GM12878 (cell line): ENCODE data around the gene LIPN.

Experiments used
- ATF3 ChIP-seq: IDR thresholded peaks from 2 replicates; pipeline ENCODE4 v1.6.1; 2011; ENCODE audit warnings: low read depth, mild to moderate bottlenecking, low read length, moderate library complexity, borderline replicate concordance; ENCODE audit errors: extremely low read depth
- ATF7 ChIP-seq: fragments of 450-650 bp; IDR thresholded peaks from 2 replicates; pipeline ENCODE4 v1.6.1; 2016; ENCODE audit warnings: low read depth, mild to moderate bottlenecking
- CBFB ChIP-seq: IDR thresholded peaks from 2 replicates; pipeline ENCODE4 v1.6.1; 2016; ENCODE audit warnings: antibody characterized with exemption, low read depth
- CBX3 ChIP-seq: fragments of 200-600 bp; sonication (generic); IDR thresholded peaks from 2 replicates; pipeline ENCODE4 v1.6.1; 2016; ENCODE audit warnings: low read depth, borderline replicate concordance
- CTCF ChIP-seq, 3 experiments: IDR thresholded peaks in 2 of 3; conservative IDR thresholded peaks in 1 of 3; 2 replicates each; pipeline ENCODE4 v1.5.1; 2011; ENCODE audit warnings: low read depth in 3 of 3, low read length in 3 of 3, mild to moderate bottlenecking in 3 of 3, control low read depth in 2 of 3, moderate library complexity in 2 of 3, inconsistent platforms in 1 of 3, mixed read lengths in 1 of 3; ENCODE audit not compliant: control insufficient read depth in 2 of 3, insufficient read depth in 1 of 3; ENCODE audit errors: extremely low read depth in 1 of 3
- EZH2 ChIP-seq: IDR thresholded peaks from 2 replicates; pipeline ENCODE4 v1.6.1; 2012; ENCODE audit warnings: low read depth, mild to moderate bottlenecking, control low read depth, inconsistent platforms, low read length, borderline replicate concordance; ENCODE audit not compliant: control insufficient read depth
- MTA3 ChIP-seq: IDR thresholded peaks from 2 replicates; pipeline ENCODE4 v1.6.1; 2012; ENCODE audit warnings: low read length, inconsistent platforms, borderline replicate concordance
- POLR2AphosphoS5 ChIP-seq: IDR thresholded peaks from 2 replicates; pipeline ENCODE4 v1.6.1; 2011; ENCODE audit warnings: mild to moderate bottlenecking, low read length, inconsistent platforms
- RFX5 ChIP-seq: IDR thresholded peaks from 2 replicates; pipeline ENCODE4 v1.6.1; 2011; ENCODE audit warnings: low read depth, low read length, improper control_type of control experiment
- SP1 ChIP-seq: IDR thresholded peaks from one replicate; pipeline ENCODE4 v1.6.1; 2011; ENCODE audit warnings: low read depth, low read length
- TCF12 ChIP-seq: IDR thresholded peaks from 2 replicates; pipeline ENCODE4 v1.6.1; 2011; ENCODE audit warnings: low read depth, mild to moderate bottlenecking, low read length

DNA sequence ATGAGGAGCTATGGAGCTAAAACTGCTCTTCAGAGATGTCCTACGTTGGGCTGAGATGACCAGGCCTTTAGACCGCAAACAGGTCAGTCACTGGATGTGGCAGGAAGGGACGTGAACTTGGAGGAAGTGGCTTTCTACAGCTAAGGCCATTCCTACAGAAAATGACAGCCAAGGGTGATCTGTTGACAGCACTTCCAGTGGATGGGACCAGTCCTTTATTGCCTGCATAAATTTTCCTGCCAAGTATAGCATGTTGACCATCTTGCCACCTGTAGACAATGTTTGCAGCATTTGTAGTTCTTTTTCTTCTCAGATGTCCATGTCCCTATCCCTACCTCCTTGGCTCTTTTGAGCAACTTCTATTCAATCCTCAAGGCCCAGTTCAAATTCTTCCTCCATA is 46.1 kb downstream of the LIPN start:
- no peak for TF ChIP-seq RFX5
- TF ChIP-seq SP1 = no peak
- no peak for TF ChIP-seq CTCF (IDR thresholded peaks at IDR 0.05 in 2 of 3, conservative IDR thresholded peaks at IDR 0.05 in 1 of 3; ENCODE audit: control insufficient read depth in 2 of 3, extremely low read depth in 1 of 3, insufficient read depth in 1 of 3, low read depth in 3 of 3, low read length in 3 of 3)
- no peak for TF ChIP-seq CBX3
- TF ChIP-seq ATF3 = no peak
- TF ChIP-seq TCF12 = no peak
- no peak for TF ChIP-seq EZH2
- TF ChIP-seq ATF7 = no peak
- TF ChIP-seq MTA3 = no peak
- TF ChIP-seq CBFB = no peak
- TF ChIP-seq POLR2AphosphoS5 = no peak
